ENCODE data around the gene RTP4.

DNA sequence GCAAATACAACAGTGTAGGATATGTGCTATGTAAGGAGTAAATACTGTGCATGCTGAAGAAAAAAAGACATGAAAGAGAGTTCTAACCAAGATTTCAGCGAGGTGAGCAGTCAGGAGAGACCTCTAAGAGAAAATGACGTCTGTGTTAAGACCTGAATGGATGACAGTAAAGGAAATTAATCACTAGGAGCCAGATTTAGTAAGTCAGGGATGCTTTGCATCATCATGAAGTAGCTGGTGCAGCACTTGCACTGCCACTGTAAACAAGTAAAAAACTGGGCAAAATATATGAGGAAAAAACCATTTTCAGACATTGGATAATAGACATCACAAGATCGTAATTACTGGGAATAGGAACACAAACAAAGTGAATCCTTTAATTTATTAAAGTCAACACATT is 32.6 kb downstream of the RTP4 start:
- TF ChIP-seq POLR2A (IDR thresholded peaks at IDR 0.05) (no peak), POLR2AphosphoS5 (IDR thresholded peaks at IDR 0.05) (no peak)
- TF ChIP-seq, protein P1, sequence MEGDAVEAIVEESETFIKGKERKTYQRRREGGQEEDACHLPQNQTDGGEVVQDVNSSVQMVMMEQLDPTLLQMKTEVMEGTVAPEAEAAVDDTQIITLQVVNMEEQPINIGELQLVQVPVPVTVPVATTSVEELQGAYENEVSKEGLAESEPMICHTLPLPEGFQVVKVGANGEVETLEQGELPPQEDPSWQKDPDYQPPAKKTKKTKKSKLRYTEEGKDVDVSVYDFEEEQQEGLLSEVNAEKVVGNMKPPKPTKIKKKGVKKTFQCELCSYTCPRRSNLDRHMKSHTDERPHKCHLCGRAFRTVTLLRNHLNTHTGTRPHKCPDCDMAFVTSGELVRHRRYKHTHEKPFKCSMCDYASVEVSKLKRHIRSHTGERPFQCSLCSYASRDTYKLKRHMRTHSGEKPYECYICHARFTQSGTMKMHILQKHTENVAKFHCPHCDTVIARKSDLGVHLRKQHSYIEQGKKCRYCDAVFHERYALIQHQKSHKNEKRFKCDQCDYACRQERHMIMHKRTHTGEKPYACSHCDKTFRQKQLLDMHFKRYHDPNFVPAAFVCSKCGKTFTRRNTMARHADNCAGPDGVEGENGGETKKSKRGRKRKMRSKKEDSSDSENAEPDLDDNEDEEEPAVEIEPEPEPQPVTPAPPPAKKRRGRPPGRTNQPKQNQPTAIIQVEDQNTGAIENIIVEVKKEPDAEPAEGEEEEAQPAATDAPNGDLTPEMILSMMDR (IDR thresholded peaks at IDR 0.05), result no peak

Data from breast epithelium (tissue), 3 donors.